Measurements from ENCODE around the gene ANGPTL2.

ANGPTL2 gene

GRCh38 chr9:127059765-127060361 is 62.6 kb downstream of the ANGPTL2 start:
- in situ Hi-C loops (cut with HindIII; ENCODE audit: low sequenced_read_pairs), result no loop called here
- H3K4me3 ChIP-seq (ENCODE audit: low read depth, low read length), result no peak overlapping the region
- TF ChIP-seq, protein P1, sequence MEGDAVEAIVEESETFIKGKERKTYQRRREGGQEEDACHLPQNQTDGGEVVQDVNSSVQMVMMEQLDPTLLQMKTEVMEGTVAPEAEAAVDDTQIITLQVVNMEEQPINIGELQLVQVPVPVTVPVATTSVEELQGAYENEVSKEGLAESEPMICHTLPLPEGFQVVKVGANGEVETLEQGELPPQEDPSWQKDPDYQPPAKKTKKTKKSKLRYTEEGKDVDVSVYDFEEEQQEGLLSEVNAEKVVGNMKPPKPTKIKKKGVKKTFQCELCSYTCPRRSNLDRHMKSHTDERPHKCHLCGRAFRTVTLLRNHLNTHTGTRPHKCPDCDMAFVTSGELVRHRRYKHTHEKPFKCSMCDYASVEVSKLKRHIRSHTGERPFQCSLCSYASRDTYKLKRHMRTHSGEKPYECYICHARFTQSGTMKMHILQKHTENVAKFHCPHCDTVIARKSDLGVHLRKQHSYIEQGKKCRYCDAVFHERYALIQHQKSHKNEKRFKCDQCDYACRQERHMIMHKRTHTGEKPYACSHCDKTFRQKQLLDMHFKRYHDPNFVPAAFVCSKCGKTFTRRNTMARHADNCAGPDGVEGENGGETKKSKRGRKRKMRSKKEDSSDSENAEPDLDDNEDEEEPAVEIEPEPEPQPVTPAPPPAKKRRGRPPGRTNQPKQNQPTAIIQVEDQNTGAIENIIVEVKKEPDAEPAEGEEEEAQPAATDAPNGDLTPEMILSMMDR (IDR thresholded peaks at IDR 0.05; ENCODE audit: low read depth, low read length, missing control alignments), result no peak
- no peak for DNase-seq (ENCODE audit: low read depth)

DNA sequence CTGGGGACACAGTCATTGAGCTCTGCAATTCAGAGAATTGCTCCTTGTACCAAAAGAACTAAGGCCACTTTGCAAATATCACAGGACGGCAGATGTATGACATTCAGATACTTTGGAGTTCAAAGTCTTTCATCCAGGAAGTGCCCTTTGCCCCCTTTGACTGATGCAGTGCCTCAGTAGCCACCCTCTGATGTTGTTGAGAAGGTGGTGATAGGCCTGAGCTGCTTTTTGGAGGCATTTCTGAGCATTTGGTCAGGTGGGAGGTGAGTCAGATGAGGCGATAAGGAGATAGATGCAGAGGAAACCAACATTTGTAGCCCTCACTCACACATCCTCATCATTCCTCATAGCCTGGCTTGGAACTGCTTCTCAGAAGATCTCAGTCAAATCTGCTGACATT is 63.4 kb downstream of the ANGPTL2 start:
- DNase-seq (ENCODE audit: low read depth), result no peak
- TF ChIP-seq, protein P1 (IDR thresholded peaks at IDR 0.05; ENCODE audit: low read depth, low read length, missing control alignments), result no peak
- in situ Hi-C loops (cut with HindIII; ENCODE audit: low sequenced_read_pairs), result no loop called here

GRCh38 chr9:127058645-127059021 is 63.8 kb downstream of the ANGPTL2 start:
- H3K4me3 ChIP-seq (ENCODE audit: low read depth, low read length), result no peak overlapping the region
- no peak for DNase-seq (ENCODE audit: low read depth)
- TF ChIP-seq, protein P1 (IDR thresholded peaks at IDR 0.05; ENCODE audit: low read depth, low read length, missing control alignments), result no peak
- in situ Hi-C loops (cut with HindIII; ENCODE audit: low sequenced_read_pairs), result no loop called here

More for the DNA sequence above, 63.4 kb downstream of the ANGPTL2 start:
- no peak overlapping the region for H3K4me3 ChIP-seq (ENCODE audit: low read depth, low read length)

GRCh38 chr9:127058011-127058644 is 64.3 kb downstream of the ANGPTL2 start:
- in situ Hi-C loops (cut with HindIII; ENCODE audit: low sequenced_read_pairs), result no loop called here
- no peak for DNase-seq (ENCODE audit: low read depth)
- H3K4me3 ChIP-seq (ENCODE audit: low read depth, low read length), result no peak overlapping the region
- TF ChIP-seq, protein P1 (IDR thresholded peaks at IDR 0.05; ENCODE audit: low read depth, low read length, missing control alignments), result no peak

- TF ChIP-seq, protein P1 (IDR thresholded peaks at IDR 0.05; ENCODE audit: low read depth, low read length, missing control alignments), result no peak
- no peak for DNase-seq (ENCODE audit: low read depth)
- no peak overlapping the region for H3K4me3 ChIP-seq (ENCODE audit: low read depth, low read length)
- in situ Hi-C loops (cut with HindIII; ENCODE audit: low sequenced_read_pairs), result no loop called here
These were observed 66.0 kb downstream of the ANGPTL2 start for GRCh38 chr9:127056446-127056845.

- TF ChIP-seq, protein P1 (IDR thresholded peaks at IDR 0.05; ENCODE audit: low read depth, low read length, missing control alignments), result no peak
- H3K4me3 ChIP-seq (ENCODE audit: low read depth, low read length), result no peak overlapping the region
- no peak for DNase-seq (ENCODE audit: low read depth)
- in situ Hi-C loops (cut with HindIII; ENCODE audit: low sequenced_read_pairs), result no loop called here
These were observed 66.6 kb downstream of the ANGPTL2 start for GRCh38 chr9:127055745-127056402.

All from astrocyte of the cerebellum (primary cell).